Measurements from ENCODE around the gene NUDT12. TPM values are rescaled to one million over a fixed set of nuclear protein-coding genes. Genes with fewer than 3 reads are reported as not detected.

NUDT12 gene
- total RNA-seq, 1 experiment from 2014 or later: 11.5 TPM

GRCh38 chr5:103589776-103590175 lies 27.2 kb upstream of the NUDT12 start:
- no peak for DNase-seq (ENCODE audit: unreplicated experiment)
- Mint-ChIP-seq H3K4me1 (ENCODE audit: insufficient read depth, unreplicated experiment) (no peaks in the 10 kb centered on the region), H3K36me3 (ENCODE audit: insufficient read depth, unreplicated experiment) (no peaks in the 10 kb centered on the region), H3K9me3 (ENCODE audit: unreplicated experiment) (no peaks in the 10 kb centered on the region), H3K27me3 (ENCODE audit: insufficient read depth, unreplicated experiment) (peaks cover 9% of the 10 kb centered on the region), H3K27ac (ENCODE audit: low read depth, unreplicated experiment) (no peak overlapping the region), H3K4me3 (ENCODE audit: unreplicated experiment) (no peak overlapping the region)
- intact Hi-C loops (cut with micrococcal nuclease): loop anchor here (10.0 kb wide), 1 partner anchor 755 kb away; no protein-coding TSS in a partner anchor
- ChIA-PET CTCF (interaction anchor here (0.7 to 4.0 kb wide), 3 partner anchors 33 to 1822 kb away, joined by 3 to 25 read pairs (median 4); no protein-coding TSS in a partner anchor), POLR2A (no interaction called here)
- TF ChIP-seq CTCF (IDR thresholded peaks at IDR 0.05; ENCODE audit: unreplicated experiment): no peak
- BruUV-seq (replicated peaks): no TSS peak

- Mint-ChIP-seq H3K9me3 (ENCODE audit: unreplicated experiment) (no peaks in the 10 kb centered on the region), H3K27ac (ENCODE audit: low read depth, unreplicated experiment) (no peak overlapping the region), H3K4me1 (ENCODE audit: insufficient read depth, unreplicated experiment) (no peaks in the 10 kb centered on the region), H3K27me3 (ENCODE audit: insufficient read depth, unreplicated experiment) (peaks cover 11% of the 10 kb centered on the region), H3K4me3 (ENCODE audit: unreplicated experiment) (no peak overlapping the region), H3K36me3 (ENCODE audit: insufficient read depth, unreplicated experiment) (no peaks in the 10 kb centered on the region)
- ChIA-PET POLR2A (no interaction called here), CTCF (interaction anchor here (0.7 to 4.0 kb wide), 3 partner anchors 34 to 1822 kb away, joined by 3 to 25 read pairs (median 4); no protein-coding TSS in a partner anchor)
- BruUV-seq (replicated peaks): no TSS peak
- TF ChIP-seq CTCF (IDR thresholded peaks at IDR 0.05; ENCODE audit: unreplicated experiment): no peak
- intact Hi-C loops (cut with micrococcal nuclease): loop anchor here (10.0 kb wide), 1 partner anchor 755 kb away; no protein-coding TSS in a partner anchor
- no peak for DNase-seq (ENCODE audit: unreplicated experiment)
Measured at GRCh38 chr5:103589357-103589756, 26.8 kb upstream of the NUDT12 start.

- BruUV-seq (replicated peaks): no TSS peak
- intact Hi-C loops (cut with micrococcal nuclease): loop anchor here (1.0 to 10.0 kb wide), 4 partner anchors 221 to 826 kb away; no protein-coding TSS in a partner anchor
- peaks cover 12% of the 10 kb centered on the region for H3K27me3 Mint-ChIP-seq (ENCODE audit: insufficient read depth, unreplicated experiment)
- ChIA-PET CTCF (interaction anchor here (0.7 to 4.0 kb wide), 21 partner anchors 8 to 1480 kb away, joined by 3 to 29 read pairs (median 3); no protein-coding TSS in a partner anchor), POLR2A (interaction anchor here (0.6 kb wide), 1 partner anchor 10 kb away, joined by 3 read pairs; no protein-coding TSS in a partner anchor)
- peak; percentile 46 for TF ChIP-seq CTCF (IDR thresholded peaks at IDR 0.05; ENCODE audit: unreplicated experiment)
- H3K36me3 Mint-ChIP-seq (ENCODE audit: insufficient read depth, unreplicated experiment): no peaks in the 10 kb centered on the region
- H3K4me1 Mint-ChIP-seq (ENCODE audit: insufficient read depth, unreplicated experiment): no peaks in the 10 kb centered on the region
- no peaks in the 10 kb centered on the region for H3K9me3 Mint-ChIP-seq (ENCODE audit: unreplicated experiment)
- peak; percentile 53 for DNase-seq (ENCODE audit: unreplicated experiment)
- H3K4me3 Mint-ChIP-seq (ENCODE audit: unreplicated experiment): no peak overlapping the region
- no peak overlapping the region for H3K27ac Mint-ChIP-seq (ENCODE audit: low read depth, unreplicated experiment)
Measured at GRCh38 chr5:103587185-103587748, 24.7 kb upstream of the NUDT12 start.

- ChIA-PET POLR2A (no interaction called here), CTCF (interaction anchor here (0.5 to 4.0 kb wide), 11 partner anchors 11 to 1776 kb away, joined by 3 to 27 read pairs (median 4); no protein-coding TSS in a partner anchor)
- peak; percentile 38 for TF ChIP-seq CTCF (IDR thresholded peaks at IDR 0.05; ENCODE audit: unreplicated experiment)
- Mint-ChIP-seq H3K4me1 (ENCODE audit: insufficient read depth, unreplicated experiment) (no peaks in the 10 kb centered on the region), H3K4me3 (ENCODE audit: unreplicated experiment) (no peak overlapping the region), H3K9me3 (ENCODE audit: unreplicated experiment) (no peaks in the 10 kb centered on the region), H3K27me3 (ENCODE audit: insufficient read depth, unreplicated experiment) (peaks cover 29% of the 10 kb centered on the region), H3K36me3 (ENCODE audit: insufficient read depth, unreplicated experiment) (no peaks in the 10 kb centered on the region), H3K27ac (ENCODE audit: low read depth, unreplicated experiment) (no peak overlapping the region)
- peak; percentile 63 for DNase-seq (ENCODE audit: unreplicated experiment)
- no TSS peak for BruUV-seq (replicated peaks)
- intact Hi-C loops (cut with micrococcal nuclease): loop anchor here (10.0 kb wide), 1 partner anchor 762 kb away; no protein-coding TSS in a partner anchor
Measured at GRCh38 chr5:103582364-103582763, 19.8 kb upstream of the NUDT12 start.

Data from MCF 10A (cell line).